ENCODE results near the gene POLL.

Gene POLL

DNA sequence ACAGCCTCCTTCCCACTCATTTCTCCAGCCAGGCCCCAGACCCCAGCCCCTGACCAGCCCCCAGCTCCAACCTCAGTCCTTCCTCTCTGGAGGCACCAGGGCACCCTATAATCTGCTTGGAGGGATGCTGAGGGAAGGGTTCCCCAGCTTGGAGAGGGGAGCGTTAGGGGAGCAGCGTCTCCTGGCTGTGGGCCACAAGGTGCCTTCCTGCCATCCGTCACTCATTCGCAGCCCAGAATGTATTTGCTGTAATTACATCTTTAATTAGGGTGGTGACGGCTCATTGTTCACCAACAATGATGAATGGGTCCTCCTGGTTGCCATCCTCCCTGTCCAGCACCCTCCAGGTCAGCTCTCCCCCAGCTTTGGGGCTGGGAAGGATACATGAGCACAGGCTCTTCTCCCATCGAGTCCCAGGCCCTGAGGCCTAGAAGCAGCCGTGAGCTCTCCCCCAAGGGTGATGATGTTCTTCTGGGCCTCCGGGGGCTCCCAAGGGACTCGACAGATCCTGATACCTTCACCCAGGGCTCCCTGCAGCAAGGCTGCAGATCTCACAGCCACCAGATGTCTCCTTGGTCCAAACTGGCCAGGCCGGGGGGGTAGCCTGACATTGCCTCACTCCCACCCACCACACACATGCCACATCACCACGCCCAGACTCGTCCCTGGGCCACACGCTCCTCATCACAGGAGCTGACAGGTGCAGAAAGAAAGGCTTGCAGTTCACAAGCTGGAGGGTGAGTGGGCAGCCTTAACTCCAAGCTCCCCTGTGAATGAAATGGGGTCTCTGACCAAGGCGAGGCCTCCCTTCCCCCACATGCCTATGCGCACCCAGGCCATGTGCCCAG, 26.8 kb downstream of the POLL start:
- no peak for ATAC-seq
- TF ChIP-seq, protein P1, sequence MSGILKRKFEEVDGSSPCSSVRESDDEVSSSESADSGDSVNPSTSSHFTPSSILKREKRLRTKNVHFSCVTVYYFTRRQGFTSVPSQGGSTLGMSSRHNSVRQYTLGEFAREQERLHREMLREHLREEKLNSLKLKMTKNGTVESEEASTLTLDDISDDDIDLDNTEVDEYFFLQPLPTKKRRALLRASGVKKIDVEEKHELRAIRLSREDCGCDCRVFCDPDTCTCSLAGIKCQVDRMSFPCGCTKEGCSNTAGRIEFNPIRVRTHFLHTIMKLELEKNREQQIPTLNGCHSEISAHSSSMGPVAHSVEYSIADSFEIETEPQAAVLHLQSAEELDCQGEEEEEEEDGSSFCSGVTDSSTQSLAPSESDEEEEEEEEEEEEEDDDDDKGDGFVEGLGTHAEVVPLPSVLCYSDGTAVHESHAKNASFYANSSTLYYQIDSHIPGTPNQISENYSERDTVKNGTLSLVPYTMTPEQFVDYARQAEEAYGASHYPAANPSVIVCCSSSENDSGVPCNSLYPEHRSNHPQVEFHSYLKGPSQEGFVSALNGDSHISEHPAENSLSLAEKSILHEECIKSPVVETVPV (CRISPR knock-in tag; IDR thresholded peaks at IDR 0.05), result no peak
- TF ChIP-seq, protein P2, sequence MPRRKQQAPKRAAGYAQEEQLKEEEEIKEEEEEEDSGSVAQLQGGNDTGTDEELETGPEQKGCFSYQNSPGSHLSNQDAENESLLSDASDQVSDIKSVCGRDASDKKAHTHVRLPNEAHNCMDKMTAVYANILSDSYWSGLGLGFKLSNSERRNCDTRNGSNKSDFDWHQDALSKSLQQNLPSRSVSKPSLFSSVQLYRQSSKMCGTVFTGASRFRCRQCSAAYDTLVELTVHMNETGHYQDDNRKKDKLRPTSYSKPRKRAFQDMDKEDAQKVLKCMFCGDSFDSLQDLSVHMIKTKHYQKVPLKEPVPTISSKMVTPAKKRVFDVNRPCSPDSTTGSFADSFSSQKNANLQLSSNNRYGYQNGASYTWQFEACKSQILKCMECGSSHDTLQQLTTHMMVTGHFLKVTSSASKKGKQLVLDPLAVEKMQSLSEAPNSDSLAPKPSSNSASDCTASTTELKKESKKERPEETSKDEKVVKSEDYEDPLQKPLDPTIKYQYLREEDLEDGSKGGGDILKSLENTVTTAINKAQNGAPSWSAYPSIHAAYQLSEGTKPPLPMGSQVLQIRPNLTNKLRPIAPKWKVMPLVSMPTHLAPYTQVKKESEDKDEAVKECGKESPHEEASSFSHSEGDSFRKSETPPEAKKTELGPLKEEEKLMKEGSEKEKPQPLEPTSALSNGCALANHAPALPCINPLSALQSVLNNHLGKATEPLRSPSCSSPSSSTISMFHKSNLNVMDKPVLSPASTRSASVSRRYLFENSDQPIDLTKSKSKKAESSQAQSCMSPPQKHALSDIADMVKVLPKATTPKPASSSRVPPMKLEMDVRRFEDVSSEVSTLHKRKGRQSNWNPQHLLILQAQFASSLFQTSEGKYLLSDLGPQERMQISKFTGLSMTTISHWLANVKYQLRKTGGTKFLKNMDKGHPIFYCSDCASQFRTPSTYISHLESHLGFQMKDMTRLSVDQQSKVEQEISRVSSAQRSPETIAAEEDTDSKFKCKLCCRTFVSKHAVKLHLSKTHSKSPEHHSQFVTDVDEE (CRISPR knock-in tag; IDR thresholded peaks at IDR 0.05), result no peak
- TF ChIP-seq TOX (CRISPR knock-in tag; IDR thresholded peaks at IDR 0.05; ENCODE audit: borderline replicate concordance) (no peak), GLIS3 (CRISPR knock-in tag; IDR thresholded peaks at IDR 0.05) (no peak), ZNF70 (CRISPR knock-in tag; IDR thresholded peaks at IDR 0.05) (no peak)

DNA sequence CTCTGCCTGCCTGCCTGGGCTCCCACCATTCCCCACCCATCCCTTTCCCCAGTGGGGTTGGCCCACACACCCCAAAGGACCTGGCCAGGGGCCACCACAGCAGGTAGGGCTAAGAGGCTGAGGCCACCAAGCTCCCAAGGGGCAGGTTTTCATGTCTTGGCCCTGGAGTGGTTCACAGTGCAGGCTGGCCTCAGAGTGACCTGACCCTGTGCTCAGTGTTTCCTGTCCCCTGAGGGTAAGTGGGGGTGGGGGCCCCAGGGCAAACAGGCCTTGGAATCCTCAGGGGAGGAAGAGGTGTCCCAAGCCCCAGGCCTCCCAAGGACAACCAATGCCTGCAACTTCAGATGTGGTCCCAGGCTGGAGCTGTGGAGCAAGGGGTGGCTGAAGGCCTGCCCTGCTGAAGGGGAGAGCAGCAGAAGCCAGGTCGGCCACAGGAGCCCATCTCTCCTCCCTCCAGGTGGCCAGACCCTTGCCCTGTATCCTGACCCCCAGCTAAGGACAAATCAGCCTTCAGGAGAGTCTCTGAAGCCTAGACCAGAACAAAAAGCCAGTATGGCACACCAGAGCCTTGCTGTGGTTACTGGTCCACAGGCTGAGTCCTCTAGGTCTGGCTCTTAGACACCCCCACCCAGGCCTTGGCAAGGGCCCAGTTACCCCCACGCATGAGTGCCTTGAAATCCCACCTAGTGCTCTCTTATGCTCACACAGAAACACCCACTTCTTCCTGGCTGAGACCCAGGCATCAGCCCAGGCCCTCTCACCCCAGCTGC, 27.6 kb downstream of the POLL start:
- TF ChIP-seq, protein P1 (CRISPR knock-in tag; IDR thresholded peaks at IDR 0.05), result no peak
- TF ChIP-seq TCF4 (CRISPR knock-in tag; IDR thresholded peaks at IDR 0.05; ENCODE audit: borderline replicate concordance) (no peak), ZFP30 (CRISPR knock-in tag; IDR thresholded peaks at IDR 0.05) (no peak), GLIS3 (CRISPR knock-in tag; IDR thresholded peaks at IDR 0.05) (no peak), CSDC2 (CRISPR knock-in tag; IDR thresholded peaks at IDR 0.05) (no peak), SNAI2 (CRISPR knock-in tag; IDR thresholded peaks at IDR 0.05) (no peak), ZNF565 (CRISPR knock-in tag; conservative IDR thresholded peaks at IDR 0.05; ENCODE audit: low read depth) (no peak), ZNF8 (CRISPR knock-in tag; IDR thresholded peaks at IDR 0.05) (no peak), ESRRG (CRISPR knock-in tag; IDR thresholded peaks at IDR 0.05) (no peak), ISL1 (CRISPR knock-in tag; IDR thresholded peaks at IDR 0.05) (no peak)
- TF ChIP-seq, protein P3, sequence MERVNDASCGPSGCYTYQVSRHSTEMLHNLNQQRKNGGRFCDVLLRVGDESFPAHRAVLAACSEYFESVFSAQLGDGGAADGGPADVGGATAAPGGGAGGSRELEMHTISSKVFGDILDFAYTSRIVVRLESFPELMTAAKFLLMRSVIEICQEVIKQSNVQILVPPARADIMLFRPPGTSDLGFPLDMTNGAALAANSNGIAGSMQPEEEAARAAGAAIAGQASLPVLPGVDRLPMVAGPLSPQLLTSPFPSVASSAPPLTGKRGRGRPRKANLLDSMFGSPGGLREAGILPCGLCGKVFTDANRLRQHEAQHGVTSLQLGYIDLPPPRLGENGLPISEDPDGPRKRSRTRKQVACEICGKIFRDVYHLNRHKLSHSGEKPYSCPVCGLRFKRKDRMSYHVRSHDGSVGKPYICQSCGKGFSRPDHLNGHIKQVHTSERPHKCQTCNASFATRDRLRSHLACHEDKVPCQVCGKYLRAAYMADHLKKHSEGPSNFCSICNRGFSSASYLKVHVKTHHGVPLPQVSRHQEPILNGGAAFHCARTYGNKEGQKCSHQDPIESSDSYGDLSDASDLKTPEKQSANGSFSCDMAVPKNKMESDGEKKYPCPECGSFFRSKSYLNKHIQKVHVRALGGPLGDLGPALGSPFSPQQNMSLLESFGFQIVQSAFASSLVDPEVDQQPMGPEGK (CRISPR knock-in tag; IDR thresholded peaks at IDR 0.05; ENCODE audit: borderline replicate concordance), result no peak
- TF ChIP-seq, protein P4, sequence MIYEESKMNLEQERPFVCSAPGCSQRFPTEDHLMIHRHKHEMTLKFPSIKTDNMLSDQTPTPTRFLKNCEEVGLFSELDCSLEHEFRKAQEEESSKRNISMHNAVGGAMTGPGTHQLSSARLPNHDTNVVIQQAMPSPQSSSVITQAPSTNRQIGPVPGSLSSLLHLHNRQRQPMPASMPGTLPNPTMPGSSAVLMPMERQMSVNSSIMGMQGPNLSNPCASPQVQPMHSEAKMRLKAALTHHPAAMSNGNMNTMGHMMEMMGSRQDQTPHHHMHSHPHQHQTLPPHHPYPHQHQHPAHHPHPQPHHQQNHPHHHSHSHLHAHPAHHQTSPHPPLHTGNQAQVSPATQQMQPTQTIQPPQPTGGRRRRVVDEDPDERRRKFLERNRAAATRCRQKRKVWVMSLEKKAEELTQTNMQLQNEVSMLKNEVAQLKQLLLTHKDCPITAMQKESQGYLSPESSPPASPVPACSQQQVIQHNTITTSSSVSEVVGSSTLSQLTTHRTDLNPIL (CRISPR knock-in tag; IDR thresholded peaks at IDR 0.05; ENCODE audit: low read depth), result no peak
- TF ChIP-seq, protein P5, sequence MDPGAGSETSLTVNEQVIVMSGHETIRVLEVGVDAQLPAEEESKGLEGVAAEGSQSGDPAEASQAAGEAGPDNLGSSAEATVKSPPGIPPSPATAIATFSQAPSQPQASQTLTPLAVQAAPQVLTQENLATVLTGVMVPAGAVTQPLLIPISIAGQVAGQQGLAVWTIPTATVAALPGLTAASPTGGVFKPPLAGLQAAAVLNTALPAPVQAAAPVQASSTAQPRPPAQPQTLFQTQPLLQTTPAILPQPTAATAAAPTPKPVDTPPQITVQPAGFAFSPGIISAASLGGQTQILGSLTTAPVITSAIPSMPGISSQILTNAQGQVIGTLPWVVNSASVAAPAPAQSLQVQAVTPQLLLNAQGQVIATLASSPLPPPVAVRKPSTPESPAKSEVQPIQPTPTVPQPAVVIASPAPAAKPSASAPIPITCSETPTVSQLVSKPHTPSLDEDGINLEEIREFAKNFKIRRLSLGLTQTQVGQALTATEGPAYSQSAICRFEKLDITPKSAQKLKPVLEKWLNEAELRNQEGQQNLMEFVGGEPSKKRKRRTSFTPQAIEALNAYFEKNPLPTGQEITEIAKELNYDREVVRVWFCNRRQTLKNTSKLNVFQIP (CRISPR knock-in tag; IDR thresholded peaks at IDR 0.05; ENCODE audit: borderline replicate concordance, low read depth), result no peak
- TF ChIP-seq, protein P2 (CRISPR knock-in tag; IDR thresholded peaks at IDR 0.05), result no peak
- ATAC-seq, result no peak

Data from SK-N-SH treated with all-trans-retinoic acid at 6 μM for 48 hours (cell line).